DMS153 (cell line): ENCODE data around the gene CYP4B1.

Source experiments
- DNase-seq: peaks from one replicate; lab custom pipeline; 2025; lab: John Stamatoyannopoulos, UW

CYP4B1 gene

DNA sequence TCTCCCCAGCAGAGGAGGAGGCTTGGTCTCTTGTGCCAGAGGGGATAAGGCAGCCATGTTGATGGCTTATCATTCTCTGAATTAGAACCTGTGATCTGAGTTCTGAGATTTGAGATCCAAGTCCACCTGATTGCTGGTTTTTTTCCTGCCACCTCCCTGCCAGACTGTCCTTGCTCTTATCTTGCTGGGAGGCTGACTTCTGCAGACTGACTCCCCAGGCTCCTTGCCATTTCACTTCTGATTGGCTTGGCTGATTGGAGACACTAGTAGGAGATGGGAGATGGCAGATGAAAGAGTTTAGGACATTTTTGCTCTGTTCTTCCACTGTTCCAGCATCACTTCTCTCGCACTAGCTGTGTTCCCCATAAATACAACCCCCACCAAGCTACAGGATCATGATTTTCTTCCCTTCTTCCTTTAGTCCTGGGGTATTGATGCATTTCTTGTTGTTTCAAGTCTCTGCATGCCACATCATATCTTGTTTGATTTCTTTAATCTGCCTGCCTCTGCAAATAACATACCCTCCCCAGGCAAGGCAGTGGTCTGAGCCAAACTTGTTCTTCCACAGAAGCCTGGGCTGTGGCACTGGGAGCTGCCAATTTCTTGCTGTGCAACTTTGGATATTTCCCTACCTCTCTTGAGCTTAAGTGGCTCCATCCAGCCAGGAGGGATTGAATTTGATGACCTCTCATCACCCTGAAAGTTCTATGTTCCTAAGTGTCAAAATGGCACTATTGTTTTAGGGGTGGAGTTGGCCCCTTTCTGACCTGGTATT is 963 bp upstream of the CYP4B1 start:
- DNase-seq = no peak

- no peak for DNase-seq
Measured at GRCh38 chr1:46800742-46801141, 1.9 kb downstream of the CYP4B1 start.

GRCh38 chr1:46801323-46802055 is 2.6 kb downstream of the CYP4B1 start:
- DNase-seq = no peak

- peak; percentile 47 for DNase-seq
Measured at GRCh38 chr1:46802081-46802480, 3.2 kb downstream of the CYP4B1 start.

- DNase-seq = no peak
Measured at GRCh38 chr1:46802901-46803574, 4.2 kb downstream of the CYP4B1 start.

DNA sequence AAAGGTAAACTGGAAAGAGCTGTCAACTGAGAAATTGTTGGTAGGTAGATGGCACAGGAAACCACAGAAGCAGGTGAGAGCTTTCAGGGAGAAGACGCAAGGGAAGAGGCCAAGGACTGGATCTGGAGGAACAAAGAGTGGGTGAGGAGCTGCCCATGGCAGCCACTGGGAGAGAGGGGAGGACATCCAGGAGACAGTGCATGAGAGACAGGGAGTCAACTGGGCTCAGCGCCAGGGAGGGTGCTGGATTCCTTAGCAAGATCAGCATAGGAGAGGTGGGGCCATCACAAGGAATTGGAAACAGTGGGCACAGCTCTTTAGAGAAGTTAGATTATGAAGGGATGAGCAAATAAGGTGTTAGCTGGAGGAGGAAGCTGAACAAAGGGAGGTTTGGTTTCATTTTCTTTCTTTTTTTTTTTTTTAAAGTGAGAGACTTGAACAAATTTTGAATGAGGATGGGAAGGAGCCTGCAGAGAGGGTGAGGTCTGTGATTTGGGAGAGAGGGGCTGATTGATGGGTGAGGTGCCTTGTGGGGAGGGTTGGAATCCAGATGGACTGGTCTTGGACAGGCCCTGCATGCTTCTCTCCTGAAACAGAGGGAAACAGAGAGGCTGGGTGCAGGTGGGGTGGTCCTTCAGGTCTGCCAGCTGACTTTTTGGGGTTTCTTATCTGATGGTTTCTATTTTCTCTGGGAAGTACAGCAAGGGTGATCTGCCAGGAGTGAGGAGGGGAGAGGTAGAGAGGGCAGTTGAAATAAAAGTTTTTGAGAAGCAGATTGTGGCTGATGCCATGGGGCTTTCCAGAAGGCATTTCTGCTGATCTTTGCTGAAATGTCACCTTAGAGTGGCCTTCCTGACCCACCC is 5.4 kb downstream of the CYP4B1 start:
- DNase-seq = no peak

DNA sequence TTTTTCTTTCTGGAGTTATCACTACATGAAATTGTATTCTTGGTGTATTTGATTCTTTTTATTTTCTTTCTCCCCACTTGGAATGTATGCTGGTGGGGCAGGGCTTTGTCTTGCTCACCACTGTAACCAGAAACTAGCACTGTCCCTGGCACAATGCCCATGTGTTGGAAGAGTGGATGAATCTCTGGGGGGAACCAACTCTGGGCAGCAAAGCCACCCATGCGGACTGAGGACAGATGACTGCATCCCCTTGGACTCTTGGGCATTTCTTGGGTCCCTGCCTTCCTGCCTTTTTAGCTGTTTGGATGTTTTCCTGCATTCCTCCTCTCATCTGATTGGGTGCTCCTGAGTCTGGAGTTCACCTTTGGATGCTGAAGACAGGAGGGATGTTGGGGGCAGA is 6.1 kb downstream of the CYP4B1 start:
- DNase-seq = no peak

DNA sequence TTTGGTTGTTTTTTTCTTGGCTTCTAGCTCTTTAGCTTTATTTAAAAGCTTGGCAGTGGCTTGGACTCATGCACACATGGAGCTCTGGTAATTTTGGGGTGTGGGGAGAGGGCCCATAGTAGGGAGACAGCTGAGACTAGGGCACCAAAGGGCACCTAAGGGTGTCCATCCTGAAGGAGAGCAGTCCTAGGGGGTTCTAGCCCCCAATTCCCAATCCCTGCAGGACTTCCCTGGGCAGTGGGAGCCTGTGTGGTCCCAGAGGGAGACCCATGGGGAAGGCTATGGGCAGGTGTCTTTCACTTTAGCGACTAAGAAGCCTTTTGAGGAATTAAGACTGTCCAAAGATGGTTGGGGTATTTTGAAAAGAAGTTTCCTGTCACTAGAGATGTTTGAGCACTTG is 6.9 kb downstream of the CYP4B1 start:
- no peak for DNase-seq

- no peak for DNase-seq
Measured at GRCh38 chr1:46806196-46807020, 7.6 kb downstream of the CYP4B1 start.

GRCh38 chr1:46807046-46807972 is 8.5 kb downstream of the CYP4B1 start:
- DNase-seq = no peak

GRCh38 chr1:46809071-46809470 is 10.2 kb downstream of the CYP4B1 start:
- DNase-seq = no peak

DNA sequence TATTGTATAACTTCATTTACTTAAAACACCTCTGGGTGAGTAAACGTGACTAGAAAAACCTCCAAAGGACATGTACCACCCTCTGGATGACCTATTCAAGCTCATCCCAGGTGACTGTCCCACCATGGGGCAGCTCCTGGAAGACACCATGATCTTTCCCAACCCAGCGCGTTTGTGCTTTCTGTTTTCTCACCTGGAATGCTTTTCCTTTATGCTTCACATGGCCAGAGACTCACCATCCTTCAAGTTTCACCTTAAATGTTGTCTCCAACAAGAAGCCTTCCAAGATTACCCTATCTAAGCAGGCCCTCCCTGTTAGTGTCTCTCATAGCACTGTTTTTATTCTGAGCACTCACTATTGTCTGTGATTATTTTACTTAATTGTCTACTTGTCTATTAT is 11.1 kb downstream of the CYP4B1 start:
- DNase-seq = no peak

DNA sequence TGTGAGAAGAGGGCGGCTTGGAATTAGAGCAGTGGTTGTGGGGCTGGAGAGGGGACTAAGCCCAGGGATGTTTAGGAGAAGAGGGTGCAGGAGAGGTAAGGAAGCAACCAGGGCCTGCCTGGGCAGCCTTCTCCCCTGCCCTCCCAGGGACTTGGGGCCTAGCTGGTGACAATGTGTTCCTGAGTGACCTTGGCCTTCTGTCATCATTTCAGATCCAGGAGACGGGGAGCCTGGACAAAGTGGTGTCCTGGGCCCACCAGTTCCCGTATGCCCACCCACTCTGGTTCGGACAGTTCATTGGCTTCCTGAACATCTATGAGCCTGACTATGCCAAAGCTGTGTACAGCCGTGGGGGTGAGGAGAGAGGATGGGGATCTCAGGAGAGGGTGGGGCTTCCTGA is 11.8 kb downstream of the CYP4B1 start:
- no peak for DNase-seq

- no peak for DNase-seq
Measured at GRCh38 chr1:46811053-46811452, 12.2 kb downstream of the CYP4B1 start.

- no peak for DNase-seq
Measured at GRCh38 chr1:46812065-46812963, 13.5 kb downstream of the CYP4B1 start.

- no peak for DNase-seq
Measured at GRCh38 chr1:46812996-46813857, 14.4 kb downstream of the CYP4B1 start.

DNA sequence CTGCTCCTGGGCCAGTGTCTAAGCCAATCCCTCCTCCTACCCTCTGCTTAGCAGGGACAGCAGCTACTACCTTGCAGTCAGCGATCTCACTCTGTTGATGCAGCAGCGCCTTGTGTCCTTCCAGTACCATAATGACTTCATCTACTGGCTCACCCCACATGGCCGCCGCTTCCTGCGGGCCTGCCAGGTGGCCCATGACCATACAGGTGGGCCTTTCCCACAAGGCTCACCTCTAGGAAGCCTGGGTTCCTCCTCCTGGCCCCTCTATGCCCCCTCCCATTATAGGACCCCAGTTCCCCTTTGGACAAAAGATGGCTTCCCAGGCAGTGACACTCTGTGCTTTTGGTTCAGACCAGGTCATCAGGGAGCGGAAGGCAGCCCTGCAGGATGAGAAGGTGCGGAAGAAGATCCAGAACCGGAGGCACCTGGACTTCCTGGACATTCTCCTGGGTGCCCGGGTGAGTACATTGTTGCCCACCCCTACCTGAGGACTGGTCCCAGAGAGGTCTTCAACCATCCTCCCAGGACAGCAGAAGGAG is 15.1 kb downstream of the CYP4B1 start:
- DNase-seq = no peak

DNA sequence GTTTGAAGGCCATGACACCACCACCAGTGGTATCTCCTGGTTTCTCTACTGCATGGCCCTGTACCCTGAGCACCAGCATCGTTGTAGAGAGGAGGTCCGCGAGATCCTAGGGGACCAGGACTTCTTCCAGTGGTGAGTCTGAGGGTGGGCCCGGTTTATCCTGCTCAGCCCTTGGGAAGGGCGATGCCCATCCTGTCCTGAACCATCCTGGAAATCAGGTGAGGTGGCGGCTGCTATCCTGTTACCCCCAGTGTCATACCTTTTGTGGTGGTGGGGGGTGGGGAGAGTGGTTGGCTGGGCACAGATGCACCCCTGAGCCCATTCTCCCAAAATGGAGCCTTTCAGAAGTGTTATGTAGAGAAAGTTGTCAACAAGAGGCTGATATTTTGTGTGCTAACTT is 16.3 kb downstream of the CYP4B1 start:
- no peak for DNase-seq
